Mucosa of stomach (tissue), 1 donor: ENCODE measurements around the gene CHRM5.

Experiments
- H3K27me3 ChIP-seq: one replicate; pipeline ENCODE4 v1.7.0; 2013; ENCODE audit warnings: mild to moderate bottlenecking, low read length; ENCODE audit not compliant: control insufficient read depth, insufficient read depth
- H3K36me3 ChIP-seq: one replicate; pipeline ENCODE4 v1.7.0; 2013; ENCODE audit warnings: low read length; ENCODE audit not compliant: control insufficient read depth, insufficient read depth
- H3K4me1 ChIP-seq: one replicate; pipeline ENCODE4 v1.7.0; 2013; ENCODE audit warnings: mild to moderate bottlenecking, low read length; ENCODE audit not compliant: control insufficient read depth, insufficient read depth
- H3K4me3 ChIP-seq: one replicate; pipeline ENCODE4 v1.7.0; 2013; ENCODE audit warnings: low read length
- H3K9ac ChIP-seq: one replicate; pipeline ENCODE4 v1.7.0; 2013; ENCODE audit warnings: mild to moderate bottlenecking, low read length, moderate library complexity
- H3K9me3 ChIP-seq: one replicate; pipeline ENCODE4 v1.7.0; 2013; ENCODE audit warnings: mild to moderate bottlenecking, low read length, moderate library complexity; ENCODE audit not compliant: control insufficient read depth
- donor health status: Pancreatic carcinoma.

Gene CHRM5

DNA sequence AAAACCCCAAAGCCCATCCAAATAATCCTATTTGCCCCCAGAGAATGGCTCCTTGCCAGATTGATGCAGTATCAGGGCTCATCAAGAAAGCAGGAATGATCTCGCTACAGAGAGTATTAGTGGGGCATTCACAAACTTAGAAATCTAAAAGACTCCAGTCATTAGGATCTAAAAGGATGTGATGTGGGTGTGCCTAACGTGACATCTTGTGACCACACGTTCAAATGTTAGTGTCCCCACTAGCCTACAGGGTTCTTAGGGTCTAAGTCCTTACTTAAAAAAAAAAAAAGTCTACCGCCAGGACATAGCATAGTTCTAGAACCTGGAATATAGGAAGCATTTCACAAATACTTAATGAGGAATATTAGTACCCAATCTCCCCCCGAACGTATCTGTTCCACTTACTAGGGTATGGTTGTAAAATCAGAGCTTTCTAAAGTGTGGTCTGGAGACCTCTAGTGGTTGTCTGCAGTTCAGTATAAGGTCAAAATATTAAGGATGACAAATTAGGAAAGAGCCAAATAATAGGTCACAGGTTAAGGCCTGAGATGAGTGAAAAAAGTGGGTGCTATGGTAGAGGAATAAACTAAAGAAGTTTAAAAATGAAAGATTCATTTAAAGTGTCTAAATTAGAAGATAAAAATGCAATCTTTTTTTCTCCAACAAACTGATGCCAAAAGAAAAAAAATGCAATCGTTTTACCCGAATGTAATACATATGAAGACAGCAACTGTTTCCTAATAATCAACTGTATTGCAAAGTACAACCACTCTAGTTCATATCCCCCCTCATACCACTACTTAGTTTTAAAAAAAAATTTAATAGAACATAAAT is 4.2 kb upstream of the CHRM5 start:
- H3K36me3 ChIP-seq, result no peaks in the 10 kb centered on the region
- H3K4me1 ChIP-seq, result no peaks in the 10 kb centered on the region
- no peak overlapping the region for H3K4me3 ChIP-seq
- H3K9me3 ChIP-seq, result no peaks in the 10 kb centered on the region
- no peaks in the 10 kb centered on the region for H3K27me3 ChIP-seq
- no peak overlapping the region for H3K9ac ChIP-seq

DNA sequence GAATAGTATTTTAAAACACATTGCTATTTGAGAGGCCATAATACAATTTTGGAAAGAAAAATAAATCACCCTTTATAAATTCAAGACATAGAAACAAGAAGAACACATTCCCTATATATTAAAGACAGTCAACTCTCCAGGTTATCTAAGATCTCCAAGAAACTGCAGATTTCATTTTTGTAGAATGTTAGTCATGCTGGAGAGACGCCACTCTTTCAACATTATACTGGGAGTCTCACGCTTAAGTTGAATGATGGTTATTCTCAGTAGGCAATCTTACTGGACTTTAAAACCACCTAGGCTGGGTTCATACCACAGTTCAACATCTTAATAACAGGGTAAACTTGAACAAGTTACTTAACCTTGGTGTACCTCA is 3.6 kb upstream of the CHRM5 start:
- no peak overlapping the region for H3K4me3 ChIP-seq
- no peaks in the 10 kb centered on the region for H3K36me3 ChIP-seq
- no peaks in the 10 kb centered on the region for H3K9me3 ChIP-seq
- H3K27me3 ChIP-seq, result no peaks in the 10 kb centered on the region
- no peaks in the 10 kb centered on the region for H3K4me1 ChIP-seq
- no peak overlapping the region for H3K9ac ChIP-seq

DNA sequence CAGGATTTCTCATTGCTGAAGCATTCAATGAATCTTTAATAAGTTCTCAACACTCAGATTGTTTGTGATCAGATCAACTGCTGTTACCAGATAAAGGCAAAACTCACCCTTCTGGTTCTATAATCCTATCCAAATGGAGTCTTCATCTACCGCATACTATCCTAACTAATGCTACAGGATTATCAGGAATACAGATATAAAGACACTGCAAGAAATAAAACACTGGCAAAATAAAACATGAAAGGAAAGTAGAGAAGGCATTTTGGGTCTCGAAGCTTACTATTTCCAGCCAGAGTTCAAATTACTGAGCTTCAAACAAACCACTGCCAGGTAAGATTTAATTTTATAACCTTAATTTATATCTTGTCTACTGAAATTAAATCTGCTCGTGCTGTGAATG is 524 bp downstream of the CHRM5 start:
- no peak overlapping the region for H3K9ac ChIP-seq
- no peaks in the 10 kb centered on the region for H3K36me3 ChIP-seq
- H3K27me3 ChIP-seq, result no peaks in the 10 kb centered on the region
- no peaks in the 10 kb centered on the region for H3K4me1 ChIP-seq
- no peaks in the 10 kb centered on the region for H3K9me3 ChIP-seq
- H3K4me3 ChIP-seq, result no peak overlapping the region

DNA sequence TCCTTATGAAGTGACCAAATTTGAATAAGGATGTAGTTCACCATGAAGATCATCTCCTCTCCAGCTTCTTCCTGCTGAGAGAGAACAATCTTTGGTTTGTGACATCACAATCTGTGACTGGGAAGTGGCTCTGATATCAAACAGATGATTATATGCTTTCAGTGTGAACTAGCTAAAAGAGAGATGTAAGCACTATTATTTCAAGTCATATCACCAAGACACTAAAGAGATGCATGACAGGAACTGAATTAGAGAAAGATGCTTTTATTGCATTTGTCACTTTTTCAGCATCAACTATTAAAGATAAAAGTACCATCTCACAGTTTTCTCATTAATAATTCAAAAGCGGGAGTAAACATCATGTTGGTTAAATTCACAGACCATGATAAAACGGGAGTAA is 3.5 kb downstream of the CHRM5 start:
- Histone ChIP-seq H3K9ac (no peak overlapping the region), H3K27me3 (no peaks in the 10 kb centered on the region), H3K36me3 (no peaks in the 10 kb centered on the region), H3K9me3 (no peaks in the 10 kb centered on the region), H3K4me3 (no peak overlapping the region), H3K4me1 (no peaks in the 10 kb centered on the region)

DNA sequence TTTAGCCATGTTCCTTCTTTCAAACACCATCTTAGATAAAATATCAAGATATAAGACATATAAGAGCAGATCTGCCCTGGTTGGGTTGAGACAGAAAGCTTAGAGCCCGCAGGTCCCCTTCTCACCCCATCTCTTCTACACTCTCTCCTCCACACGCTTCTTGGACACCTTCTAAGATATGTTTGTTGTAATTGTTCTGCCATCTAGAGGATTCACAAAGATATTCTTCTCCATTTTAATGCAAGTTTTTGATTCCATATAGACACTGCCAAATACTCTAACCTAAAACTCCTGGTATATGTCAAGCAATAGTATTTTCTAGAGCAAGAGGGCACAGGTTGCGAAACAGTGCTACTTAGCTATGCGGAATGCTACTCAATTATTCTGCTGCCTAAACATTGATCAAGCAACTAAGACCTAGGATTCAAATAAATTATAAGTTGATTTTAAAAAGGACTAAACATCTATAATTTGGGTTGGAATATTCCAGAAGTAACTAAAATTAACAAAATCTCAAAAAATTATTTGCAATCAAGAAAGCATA is 6.8 kb downstream of the CHRM5 start:
- H3K27me3 ChIP-seq, result no peaks in the 10 kb centered on the region
- H3K9ac ChIP-seq, result no peak overlapping the region
- H3K36me3 ChIP-seq, result no peaks in the 10 kb centered on the region
- no peaks in the 10 kb centered on the region for H3K9me3 ChIP-seq
- H3K4me3 ChIP-seq, result no peak overlapping the region
- no peaks in the 10 kb centered on the region for H3K4me1 ChIP-seq

DNA sequence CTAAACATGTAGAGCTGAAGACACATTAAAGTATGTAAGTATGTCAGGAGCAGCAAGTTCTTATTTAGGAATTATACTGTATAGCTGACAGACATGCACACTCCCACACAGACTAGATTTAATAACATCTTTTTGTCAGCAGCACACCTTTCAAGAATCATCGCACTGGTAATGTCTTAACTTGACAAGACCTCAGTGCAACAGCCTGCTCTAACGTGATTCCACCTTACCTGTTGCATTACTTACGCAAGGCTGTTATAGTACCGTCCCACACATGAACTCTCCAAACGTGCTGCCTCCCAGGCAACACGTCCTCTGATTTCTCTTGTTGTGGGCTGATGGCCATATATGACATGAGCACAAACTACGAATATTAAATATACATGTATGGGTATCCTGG is 11.9 kb downstream of the CHRM5 start:
- no peaks in the 10 kb centered on the region for H3K4me1 ChIP-seq
- H3K9me3 ChIP-seq, result no peaks in the 10 kb centered on the region
- no peak overlapping the region for H3K9ac ChIP-seq
- H3K4me3 ChIP-seq, result no peak overlapping the region
- no peaks in the 10 kb centered on the region for H3K27me3 ChIP-seq
- no peaks in the 10 kb centered on the region for H3K36me3 ChIP-seq

DNA sequence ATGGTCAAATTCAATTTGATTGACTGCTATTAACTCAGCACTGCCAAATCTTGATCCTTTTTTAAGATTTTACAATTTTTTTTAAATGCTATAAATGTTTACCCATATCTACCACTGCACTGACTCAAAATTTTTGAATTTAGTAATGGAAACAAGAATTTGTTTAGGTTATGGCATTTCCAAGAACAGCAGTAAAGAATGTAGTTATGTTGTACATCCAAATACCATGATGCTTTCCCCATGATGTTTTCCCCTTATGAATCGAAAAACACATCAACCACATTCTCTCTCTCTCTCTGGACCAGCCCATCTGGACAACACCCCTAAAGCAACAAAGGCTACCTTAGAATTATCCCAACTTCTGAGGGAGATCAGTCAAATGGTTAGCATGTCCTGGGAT is 14.2 kb downstream of the CHRM5 start:
- Histone ChIP-seq H3K4me1 (no peaks in the 10 kb centered on the region), H3K36me3 (no peaks in the 10 kb centered on the region), H3K4me3 (no peak overlapping the region), H3K9me3 (no peaks in the 10 kb centered on the region), H3K9ac (no peak overlapping the region), H3K27me3 (no peaks in the 10 kb centered on the region)

DNA sequence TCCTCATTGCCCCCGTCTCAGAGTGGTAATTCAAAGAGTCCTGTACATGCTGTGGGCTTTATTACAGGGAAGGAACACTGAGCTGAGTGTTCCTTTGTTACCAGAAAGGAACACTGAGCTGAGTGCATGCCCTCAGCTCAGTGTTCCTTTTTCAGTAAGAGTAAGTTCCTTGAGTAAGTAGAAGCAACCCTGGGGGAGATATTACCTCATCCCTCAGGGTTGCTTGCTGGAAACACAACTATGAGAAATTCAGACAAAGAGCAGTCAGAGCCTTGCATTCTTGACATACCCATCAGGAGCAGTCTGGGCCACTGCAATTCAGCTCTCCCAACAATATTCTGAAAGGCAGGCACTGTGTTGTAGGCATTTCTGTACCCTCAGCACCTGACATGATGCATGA is 17.0 kb downstream of the CHRM5 start:
- no peaks in the 10 kb centered on the region for H3K9me3 ChIP-seq
- H3K27me3 ChIP-seq, result no peaks in the 10 kb centered on the region
- no peaks in the 10 kb centered on the region for H3K36me3 ChIP-seq
- H3K4me3 ChIP-seq, result no peak overlapping the region
- no peak overlapping the region for H3K9ac ChIP-seq
- no peaks in the 10 kb centered on the region for H3K4me1 ChIP-seq

DNA sequence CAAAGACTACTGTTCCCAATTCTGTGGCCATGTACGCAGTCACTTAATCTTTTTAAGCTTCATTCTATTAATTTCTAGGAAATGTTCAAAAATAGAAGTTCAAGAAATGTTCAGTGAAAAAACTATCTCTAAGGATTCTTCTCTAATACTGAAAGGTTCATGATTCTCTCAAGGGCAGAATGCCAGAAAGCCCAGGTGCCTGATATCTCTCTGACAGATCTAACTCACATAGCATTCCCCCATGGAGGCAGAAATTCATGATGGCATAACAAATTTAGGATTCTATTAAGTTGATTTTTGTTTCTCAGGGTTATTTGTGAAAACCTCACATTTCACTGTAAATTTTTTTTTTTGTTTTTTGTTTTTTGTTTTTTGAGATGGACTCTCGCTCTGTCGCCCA is 17.5 kb downstream of the CHRM5 start:
- no peaks in the 10 kb centered on the region for H3K27me3 ChIP-seq
- no peak overlapping the region for H3K4me3 ChIP-seq
- no peak overlapping the region for H3K9ac ChIP-seq
- H3K36me3 ChIP-seq, result no peaks in the 10 kb centered on the region
- no peaks in the 10 kb centered on the region for H3K9me3 ChIP-seq
- H3K4me1 ChIP-seq, result no peaks in the 10 kb centered on the region

DNA sequence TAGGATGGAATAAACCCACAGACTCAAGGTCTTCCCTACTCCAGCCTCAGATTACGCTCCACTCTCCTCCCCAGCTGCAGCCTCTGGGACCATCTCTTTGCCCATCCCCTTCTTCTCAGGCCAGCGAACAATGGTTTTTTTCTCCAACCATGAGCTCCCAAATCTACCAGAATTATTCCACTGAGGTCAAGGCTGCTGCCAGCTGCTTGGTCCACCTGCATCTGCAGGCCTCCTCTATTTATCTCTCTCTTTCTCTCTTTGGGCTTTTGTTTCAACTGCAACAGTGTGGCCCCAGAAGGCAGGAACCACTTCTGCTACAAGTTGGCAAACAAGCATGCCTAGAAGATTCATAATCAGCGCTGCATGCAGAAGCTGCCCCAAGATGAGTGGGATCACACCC is 19.1 kb downstream of the CHRM5 start:
- Histone ChIP-seq H3K4me1 (no peaks in the 10 kb centered on the region), H3K36me3 (no peaks in the 10 kb centered on the region), H3K9me3 (no peaks in the 10 kb centered on the region), H3K9ac (no peak overlapping the region), H3K4me3 (no peak overlapping the region), H3K27me3 (no peaks in the 10 kb centered on the region)

DNA sequence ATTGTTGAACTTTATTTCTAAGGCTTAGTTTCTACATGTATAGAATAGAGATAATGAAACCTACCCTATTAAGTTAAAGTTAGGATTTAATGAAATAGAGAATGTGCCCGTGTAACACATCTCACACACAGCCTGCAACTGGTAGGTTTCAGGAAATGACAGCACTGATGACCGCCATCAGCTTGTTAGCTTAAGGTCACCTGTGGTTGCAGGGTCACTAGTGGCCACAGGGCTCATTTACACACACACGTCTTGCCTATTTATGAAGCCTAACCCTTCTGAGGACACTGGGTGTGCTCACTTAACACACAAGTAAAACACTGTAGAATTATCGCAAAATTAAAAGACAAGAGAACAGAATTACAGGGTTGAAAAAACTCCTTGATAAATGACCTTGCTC is 20.1 kb downstream of the CHRM5 start:
- no peak overlapping the region for H3K9ac ChIP-seq
- no peaks in the 10 kb centered on the region for H3K4me1 ChIP-seq
- no peaks in the 10 kb centered on the region for H3K9me3 ChIP-seq
- no peaks in the 10 kb centered on the region for H3K27me3 ChIP-seq
- no peaks in the 10 kb centered on the region for H3K36me3 ChIP-seq
- no peak overlapping the region for H3K4me3 ChIP-seq

DNA sequence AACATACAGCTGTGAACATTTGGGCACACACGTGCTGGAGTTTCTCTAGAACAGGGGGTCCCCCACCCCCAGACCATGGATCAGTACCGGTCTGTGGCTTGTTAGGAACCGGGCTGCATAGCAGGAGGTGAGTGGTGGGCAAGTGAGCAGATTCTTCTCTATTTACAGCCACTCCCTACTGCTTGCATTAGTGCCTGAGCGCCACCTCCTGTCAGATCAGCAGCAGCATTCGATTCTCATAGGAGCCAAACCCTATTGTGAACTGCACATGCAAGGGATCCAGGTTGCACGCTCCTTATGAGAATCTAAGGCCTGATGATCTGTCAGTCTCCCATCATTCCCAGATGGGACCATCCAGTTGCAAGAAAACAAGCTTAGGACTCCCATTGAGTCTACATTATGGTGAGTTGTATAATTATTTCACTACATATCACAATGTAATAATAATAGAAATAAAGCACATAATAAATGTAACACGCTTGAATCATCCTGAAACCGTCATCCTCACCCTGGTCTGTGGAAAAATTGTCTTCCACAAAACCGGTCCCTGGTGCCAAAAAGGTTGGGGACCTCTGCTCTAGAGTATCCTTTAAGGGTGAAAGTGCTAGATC is 25.8 kb downstream of the CHRM5 start:
- Histone ChIP-seq H3K4me3 (no peak overlapping the region), H3K9ac (no peak overlapping the region)

More for the DNA sequence above, 25.8 kb downstream of the CHRM5 start:
- no peaks in the 10 kb centered on the region for H3K36me3 ChIP-seq
- H3K27me3 ChIP-seq, result no peaks in the 10 kb centered on the region
- no peaks in the 10 kb centered on the region for H3K4me1 ChIP-seq
- no peaks in the 10 kb centered on the region for H3K9me3 ChIP-seq
